ENCODE results near the gene SLC4A11.

SLC4A11 gene

DNA sequence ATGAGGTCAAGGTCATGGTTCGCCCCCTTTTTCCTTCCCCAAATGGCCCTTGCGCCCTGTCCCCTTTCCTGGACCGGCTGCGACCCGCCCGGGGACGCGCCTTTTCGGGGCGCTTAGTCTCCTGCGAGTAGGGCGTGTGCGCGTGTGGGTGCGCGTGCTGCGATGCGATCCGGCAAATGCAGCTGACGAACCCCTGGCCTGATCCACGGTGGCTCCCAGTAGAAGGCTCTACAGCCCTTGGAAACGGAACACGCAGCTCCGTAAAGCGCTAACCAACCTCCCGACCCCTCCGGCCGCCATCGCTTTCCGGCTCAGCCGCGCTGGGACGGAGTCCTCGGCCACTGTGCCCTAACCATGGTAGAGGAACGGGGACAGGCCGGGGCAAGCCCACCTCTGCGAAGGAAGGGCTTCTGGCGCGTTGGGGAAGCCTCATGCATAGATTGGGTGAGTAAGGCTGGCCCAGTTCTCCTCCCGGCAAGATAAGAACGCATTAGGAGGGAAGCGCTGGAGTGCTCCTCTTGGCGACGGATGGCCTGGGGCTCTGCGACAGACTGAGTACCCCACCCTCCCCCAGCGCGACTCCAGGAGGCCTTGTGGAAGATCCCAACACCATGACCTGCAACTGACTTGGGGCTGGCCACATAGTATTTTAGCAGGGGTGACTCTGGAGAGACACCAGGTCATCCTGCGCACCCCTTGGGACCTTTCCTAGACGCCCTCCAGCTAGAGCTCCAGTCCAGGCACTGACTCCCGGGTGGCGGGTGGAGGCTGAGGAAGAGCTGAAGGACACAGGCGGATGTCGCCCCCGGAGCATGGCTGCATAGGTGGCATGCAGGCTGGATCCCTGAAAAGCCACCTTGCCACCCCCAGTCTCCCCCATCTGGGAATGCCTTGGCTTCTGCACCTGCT lies 1.1 kb upstream of the SLC4A11 start:
- Mint-ChIP-seq H3K9me3 (no peaks in the 10 kb centered on the region), H3K27ac (no peak overlapping the region), H3K4me1 (ENCODE audit: low read depth) (peaks cover 8% of the 10 kb centered on the region), H3K36me3 (ENCODE audit: low read depth) (no peaks in the 10 kb centered on the region), H3K4me3 (peak overlapping the region; percentile 89), H3K27me3 (ENCODE audit: low read depth) (peaks cover 53% of the 10 kb centered on the region)
- DNase-seq (ENCODE audit: low spot score): no peak

DNA sequence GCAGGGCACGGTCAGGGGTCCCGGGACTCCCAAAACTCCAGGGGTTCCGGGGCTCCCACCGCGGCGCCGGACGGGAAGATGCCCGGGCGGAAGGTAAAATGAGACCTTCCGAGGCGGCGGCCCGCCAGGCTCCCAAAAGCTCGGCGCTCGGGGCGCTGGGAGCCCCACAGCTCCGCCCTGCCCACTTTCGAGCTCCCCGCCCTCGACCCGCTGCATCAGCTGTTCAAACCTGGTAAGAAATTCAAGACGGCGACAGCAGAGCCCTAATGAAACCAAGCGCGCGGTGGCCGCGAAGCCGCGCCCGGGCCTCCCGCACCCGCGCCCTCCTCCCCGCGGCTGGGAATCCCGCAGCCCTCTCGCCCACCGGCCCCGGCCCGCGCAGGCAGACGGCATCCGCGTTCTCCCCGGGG lies 369 bp downstream of the SLC4A11 start:
- no peaks in the 10 kb centered on the region for H3K36me3 Mint-ChIP-seq (ENCODE audit: low read depth)
- peaks cover 8% of the 10 kb centered on the region for H3K4me1 Mint-ChIP-seq (ENCODE audit: low read depth)
- no peak overlapping the region for H3K27ac Mint-ChIP-seq
- no peaks in the 10 kb centered on the region for H3K9me3 Mint-ChIP-seq
- peaks cover 53% of the 10 kb centered on the region for H3K27me3 Mint-ChIP-seq (ENCODE audit: low read depth)
- H3K4me3 Mint-ChIP-seq: peak overlapping the region; percentile 80
- peak; percentile 50 for DNase-seq (ENCODE audit: low spot score)

DNA sequence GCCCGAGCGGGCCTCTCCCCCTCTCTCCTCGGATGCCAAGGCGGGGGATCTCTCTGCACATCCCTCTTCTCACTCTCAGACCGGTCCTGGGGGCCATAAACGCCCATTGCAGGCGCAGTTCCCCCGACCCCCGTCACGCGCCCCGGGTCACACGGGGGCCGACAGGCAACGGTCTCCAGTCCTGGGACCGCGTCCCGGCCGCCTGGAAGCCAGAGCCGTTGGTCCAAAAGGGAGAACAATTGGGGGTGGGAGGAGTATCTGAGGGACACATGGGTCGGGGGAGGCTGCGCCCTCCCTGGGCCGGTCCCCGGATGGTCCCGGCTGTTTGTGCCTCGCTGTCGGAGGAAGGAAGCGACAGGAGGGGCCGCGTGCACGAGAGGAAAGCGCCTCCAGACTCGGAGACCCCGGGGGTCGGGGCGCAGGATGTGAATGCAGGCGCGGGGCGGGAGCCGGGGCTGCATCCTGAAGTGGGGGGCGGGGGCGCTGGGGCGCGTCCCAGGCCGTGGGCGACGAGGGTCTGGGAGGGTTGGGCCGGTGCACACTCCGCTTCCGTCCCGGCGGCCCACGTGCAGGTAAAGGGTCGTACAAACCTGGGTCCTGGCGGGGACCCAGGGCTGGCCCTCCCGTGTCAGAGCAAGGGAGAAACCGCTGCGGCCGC lies 903 bp downstream of the SLC4A11 start:
- DNase-seq (ENCODE audit: low spot score): no peak
- Mint-ChIP-seq H3K27me3 (ENCODE audit: low read depth) (peaks cover 53% of the 10 kb centered on the region), H3K9me3 (no peaks in the 10 kb centered on the region), H3K4me1 (ENCODE audit: low read depth) (peaks cover 8% of the 10 kb centered on the region), H3K4me3 (peak overlapping the region; percentile 58), H3K27ac (no peak overlapping the region), H3K36me3 (ENCODE audit: low read depth) (no peaks in the 10 kb centered on the region)

DNA sequence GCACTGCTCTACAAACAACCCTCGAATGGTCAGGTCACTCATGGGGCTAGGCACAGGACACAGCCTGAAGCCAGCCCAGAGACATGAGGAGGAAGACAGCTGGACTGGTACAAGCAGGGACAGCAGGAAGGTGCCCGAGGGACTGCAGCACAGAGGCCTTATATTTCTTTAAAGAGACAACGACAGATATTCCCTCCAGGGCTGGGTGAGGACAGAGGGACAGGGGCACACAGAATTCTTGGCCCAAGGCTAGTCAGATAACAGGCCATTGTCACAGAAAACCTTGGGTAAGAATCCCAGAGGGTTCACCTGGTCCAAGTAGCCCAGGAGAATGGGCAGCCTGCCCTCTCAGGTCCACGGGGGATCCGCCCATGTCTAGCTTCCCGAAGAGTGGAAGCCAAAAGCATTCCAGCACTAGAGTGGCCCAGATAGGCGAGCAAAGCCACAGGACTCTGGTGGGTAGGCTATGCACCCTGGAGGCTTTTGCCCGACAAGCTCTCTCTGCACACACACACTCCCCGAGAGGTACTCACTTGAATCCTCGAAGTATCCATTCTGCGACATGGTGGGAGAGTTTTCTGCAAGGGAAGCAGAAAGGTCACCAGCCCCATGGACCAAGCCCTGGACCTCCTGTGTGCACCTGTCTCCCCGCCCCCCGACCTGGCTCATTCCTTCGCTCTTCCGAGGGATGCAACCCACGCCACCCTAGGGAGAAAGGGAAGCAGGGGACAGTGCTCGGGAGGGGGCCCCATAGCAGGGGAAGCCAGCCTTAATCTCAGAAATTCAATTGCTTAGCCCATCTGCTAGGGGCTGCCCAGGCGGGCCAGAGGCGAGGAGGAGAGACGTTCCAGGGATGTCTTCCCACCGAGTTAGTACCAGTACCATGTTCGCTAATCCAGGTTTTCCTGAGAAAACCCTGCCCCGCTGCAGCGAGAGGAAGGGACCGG lies 1.7 kb downstream of the SLC4A11 start:
- H3K36me3 Mint-ChIP-seq (ENCODE audit: low read depth): no peaks in the 10 kb centered on the region
- peaks cover 8% of the 10 kb centered on the region for H3K4me1 Mint-ChIP-seq (ENCODE audit: low read depth)
- no peaks in the 10 kb centered on the region for H3K9me3 Mint-ChIP-seq
- H3K27ac Mint-ChIP-seq: no peak overlapping the region
- H3K27me3 Mint-ChIP-seq (ENCODE audit: low read depth): peaks cover 51% of the 10 kb centered on the region
- no peak for DNase-seq (ENCODE audit: low spot score)
- peak overlapping the region; percentile 58 for H3K4me3 Mint-ChIP-seq

- no peak overlapping the region for H3K4me3 Mint-ChIP-seq
- no peaks in the 10 kb centered on the region for H3K9me3 Mint-ChIP-seq
- H3K4me1 Mint-ChIP-seq (ENCODE audit: low read depth): peaks cover 8% of the 10 kb centered on the region
- H3K27me3 Mint-ChIP-seq (ENCODE audit: low read depth): peaks cover 37% of the 10 kb centered on the region
- no peak for DNase-seq (ENCODE audit: low spot score)
- no peak overlapping the region for H3K27ac Mint-ChIP-seq
- H3K36me3 Mint-ChIP-seq (ENCODE audit: low read depth): no peaks in the 10 kb centered on the region
Observed at GRCh38 chr20:3235666-3236324, 3.2 kb downstream of the SLC4A11 start.

DNA sequence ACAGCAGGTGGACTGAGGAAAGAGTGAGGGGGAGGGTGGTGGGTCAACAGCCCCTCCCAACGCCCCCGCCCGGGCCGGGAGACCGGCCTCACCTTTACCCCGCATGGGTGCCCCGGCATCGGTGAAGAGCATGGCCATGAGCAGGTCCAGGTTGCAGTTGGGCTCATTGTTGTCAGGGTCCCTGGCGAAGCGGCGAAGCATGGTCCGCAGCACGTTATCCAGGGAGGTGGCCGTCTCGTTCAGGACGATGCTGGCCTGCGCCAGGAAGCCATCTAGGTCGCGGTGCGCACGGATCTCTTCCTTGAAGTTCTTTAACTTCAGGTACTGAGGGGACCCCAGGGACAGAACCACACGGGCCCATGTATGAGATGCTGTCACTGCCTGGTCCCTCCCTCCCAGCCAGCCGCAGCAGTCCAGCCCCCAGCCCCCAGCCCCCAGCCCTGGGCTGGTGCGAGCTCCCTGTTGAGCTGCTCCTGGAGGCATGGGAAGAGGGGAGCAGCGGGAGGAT lies 4.9 kb downstream of the SLC4A11 start:
- Mint-ChIP-seq H3K36me3 (ENCODE audit: low read depth) (no peaks in the 10 kb centered on the region), H3K27me3 (ENCODE audit: low read depth) (peaks cover 24% of the 10 kb centered on the region), H3K4me1 (ENCODE audit: low read depth) (no peaks in the 10 kb centered on the region), H3K27ac (no peak overlapping the region), H3K9me3 (no peaks in the 10 kb centered on the region), H3K4me3 (no peak overlapping the region)
- no peak for DNase-seq (ENCODE audit: low spot score)

DNA sequence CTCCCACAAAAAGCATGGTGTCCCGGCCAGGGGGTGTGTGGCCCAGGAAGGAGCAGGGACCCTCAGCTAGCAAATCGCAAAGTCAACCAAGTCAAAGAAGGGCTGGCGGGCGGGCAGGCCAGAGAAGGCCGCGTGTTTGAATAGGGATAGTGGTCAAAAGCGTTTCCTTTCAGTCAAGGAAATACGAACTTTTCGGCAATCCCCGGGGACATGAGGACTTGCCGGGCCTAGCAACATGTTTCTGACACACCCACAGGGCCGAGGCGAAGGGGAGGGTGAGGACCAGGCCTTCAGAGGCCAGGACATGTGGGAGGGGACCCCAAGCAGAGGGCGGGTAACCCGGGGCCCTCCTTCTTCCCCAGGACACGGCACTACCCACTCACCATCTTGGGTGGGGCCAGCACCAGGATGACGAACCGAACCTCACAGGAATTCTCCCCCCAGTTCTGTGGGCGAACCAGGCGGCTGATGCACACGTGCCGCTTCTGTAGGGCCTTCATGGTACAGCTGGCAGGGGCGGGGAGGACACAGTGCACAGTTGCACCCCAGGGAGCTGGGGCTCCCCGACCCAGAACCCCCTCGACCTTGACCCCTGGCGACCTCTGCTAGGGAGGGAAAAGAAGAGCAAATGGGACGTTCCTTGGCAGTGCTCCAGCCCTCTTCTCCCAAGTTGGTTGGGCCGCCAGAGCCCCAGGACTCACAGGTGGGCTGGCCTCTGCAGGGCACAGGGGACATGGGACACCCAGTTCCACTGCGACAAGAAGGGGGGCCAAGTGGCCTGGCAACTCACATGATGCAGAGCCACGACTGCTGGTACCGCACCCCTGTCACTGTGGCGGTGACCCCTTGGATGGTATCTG lies 5.6 kb downstream of the SLC4A11 start:
- no peaks in the 10 kb centered on the region for H3K36me3 Mint-ChIP-seq (ENCODE audit: low read depth)
- no peak overlapping the region for H3K27ac Mint-ChIP-seq
- no peak for DNase-seq (ENCODE audit: low spot score)
- no peaks in the 10 kb centered on the region for H3K9me3 Mint-ChIP-seq
- H3K27me3 Mint-ChIP-seq (ENCODE audit: low read depth): peaks cover 23% of the 10 kb centered on the region
- no peaks in the 10 kb centered on the region for H3K4me1 Mint-ChIP-seq (ENCODE audit: low read depth)
- no peak overlapping the region for H3K4me3 Mint-ChIP-seq

- H3K9me3 Mint-ChIP-seq: no peaks in the 10 kb centered on the region
- no peaks in the 10 kb centered on the region for H3K36me3 Mint-ChIP-seq (ENCODE audit: low read depth)
- peaks cover 12% of the 10 kb centered on the region for H3K27me3 Mint-ChIP-seq (ENCODE audit: low read depth)
- DNase-seq (ENCODE audit: low spot score): no peak
- no peak overlapping the region for H3K27ac Mint-ChIP-seq
- no peaks in the 10 kb centered on the region for H3K4me1 Mint-ChIP-seq (ENCODE audit: low read depth)
- no peak overlapping the region for H3K4me3 Mint-ChIP-seq
Observed at GRCh38 chr20:3231889-3232588, 7.0 kb downstream of the SLC4A11 start.

DNA sequence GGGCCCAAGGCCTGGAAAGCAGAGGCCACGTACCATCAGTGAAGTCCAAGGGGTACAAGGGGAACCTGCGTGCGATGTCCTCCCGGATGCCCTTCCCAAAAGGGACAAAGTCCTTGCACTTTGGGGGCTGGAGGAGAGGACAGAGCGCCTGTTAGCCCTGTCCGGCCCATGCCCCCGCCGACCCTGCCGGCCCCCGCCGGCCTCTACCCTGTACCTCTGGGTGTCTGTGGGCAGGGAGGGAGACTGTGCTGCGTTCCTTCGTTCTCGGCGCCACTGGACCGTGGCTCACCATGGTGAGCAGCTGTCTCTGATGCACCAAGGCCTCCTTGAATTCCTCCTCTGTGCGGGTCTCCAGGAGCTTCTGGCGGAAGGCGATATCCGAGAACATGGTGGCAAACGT lies 7.9 kb downstream of the SLC4A11 start:
- DNase-seq (ENCODE audit: low spot score): no peak
- Mint-ChIP-seq H3K9me3 (no peaks in the 10 kb centered on the region), H3K27ac (no peak overlapping the region), H3K27me3 (ENCODE audit: low read depth) (peaks cover 2% of the 10 kb centered on the region), H3K36me3 (ENCODE audit: low read depth) (no peaks in the 10 kb centered on the region), H3K4me1 (ENCODE audit: low read depth) (no peaks in the 10 kb centered on the region), H3K4me3 (no peak overlapping the region)

- no peak for DNase-seq (ENCODE audit: low spot score)
- H3K27ac Mint-ChIP-seq: no peak overlapping the region
- H3K9me3 Mint-ChIP-seq: no peaks in the 10 kb centered on the region
- no peaks in the 10 kb centered on the region for H3K27me3 Mint-ChIP-seq (ENCODE audit: low read depth)
- no peaks in the 10 kb centered on the region for H3K4me1 Mint-ChIP-seq (ENCODE audit: low read depth)
- H3K4me3 Mint-ChIP-seq: no peak overlapping the region
- no peaks in the 10 kb centered on the region for H3K36me3 Mint-ChIP-seq (ENCODE audit: low read depth)
Observed at GRCh38 chr20:3229798-3230197, 9.2 kb downstream of the SLC4A11 start.

DNA sequence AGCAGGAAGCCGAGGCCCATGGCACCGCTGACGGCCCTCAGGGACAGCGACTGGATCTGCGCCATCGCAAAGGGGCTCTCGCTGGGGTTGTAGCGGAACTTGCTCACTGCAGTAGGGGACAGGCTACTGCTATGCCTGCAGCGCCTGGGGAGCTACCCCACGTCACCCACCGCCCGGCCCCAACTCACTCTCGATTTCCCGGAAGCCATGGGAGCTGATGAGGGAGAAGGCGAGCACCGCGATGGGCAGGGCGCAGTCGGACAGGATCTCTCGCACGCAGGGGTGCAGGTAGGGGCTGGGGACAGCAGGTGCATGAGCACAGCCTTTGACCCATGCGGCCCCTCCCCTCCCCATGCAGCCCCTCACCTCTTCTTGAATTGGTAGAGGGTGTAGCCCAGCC lies 9.8 kb downstream of the SLC4A11 start:
- H3K4me3 Mint-ChIP-seq: no peak overlapping the region
- no peaks in the 10 kb centered on the region for H3K27me3 Mint-ChIP-seq (ENCODE audit: low read depth)
- no peaks in the 10 kb centered on the region for H3K9me3 Mint-ChIP-seq
- H3K36me3 Mint-ChIP-seq (ENCODE audit: low read depth): no peaks in the 10 kb centered on the region
- no peak overlapping the region for H3K27ac Mint-ChIP-seq
- H3K4me1 Mint-ChIP-seq (ENCODE audit: low read depth): no peaks in the 10 kb centered on the region
- DNase-seq (ENCODE audit: low spot score): no peak

- no peaks in the 10 kb centered on the region for H3K4me1 Mint-ChIP-seq (ENCODE audit: low read depth)
Observed at GRCh38 chr20:3228750-3229032, 10.3 kb downstream of the SLC4A11 start.

More at GRCh38 chr20:3228750-3229032, 10.3 kb downstream of the SLC4A11 start:
- no peaks in the 10 kb centered on the region for H3K9me3 Mint-ChIP-seq
- H3K4me3 Mint-ChIP-seq: no peak overlapping the region
- no peaks in the 10 kb centered on the region for H3K27me3 Mint-ChIP-seq (ENCODE audit: low read depth)
- H3K36me3 Mint-ChIP-seq (ENCODE audit: low read depth): no peaks in the 10 kb centered on the region
- no peak for DNase-seq (ENCODE audit: low spot score)
- no peak overlapping the region for H3K27ac Mint-ChIP-seq
